K562 (cell line): ENCODE data around the gene CD101. TPM values are rescaled to one million over a fixed set of nuclear protein-coding genes. Genes with fewer than 3 reads are reported as not detected.

Source experiments
- ATAC-seq: fragments of 200-7000 bp; cut with Tn5 transposase; 3 replicates; pipeline ENCODE4 v1.9.1; 2020; ENCODE audit warnings: moderate library complexity
- BruUV-seq: library from RNA; stranded (reverse); fragments of 400-500 nt; replicated peaks from 2 replicates; lab custom pipeline; 2021; lab: Mats Ljungman, UMichigan
- CTCF ChIA-PET: fragments of 300-600 bp; formaldehyde crosslinking; extraction: SDS; loops from one replicate; lab custom pipeline; 2021; ENCODE audit warnings: low intra/inter-chr PET ratio; lab: Yijun Ruan, JAX
- POLR2A ChIA-PET: fragments of 300-600, 350-650 bp; sonication (Branson Sonifier 250); formaldehyde crosslinking; extraction: SDS; loops from one replicate; lab custom pipeline; 2021; ENCODE audit warnings: antibody characterized with exemption, inconsistent platforms; lab: Yijun Ruan, JAX
- DNase-seq, 4 experiments: peaks; one replicate each; pipeline versions ENCODE4 v3.0.0 to v3.0.0-alpha.2; 2011 to 2018; ENCODE audit warnings: low spot score in 3 of 4, mixed read lengths in 3 of 4; ENCODE audit errors: extremely low read depth in 1 of 4
- FAIRE-seq: peaks from 2 replicates; lab custom pipeline; 2011; peaks lifted over from hg19 to GRCh38; lab: Jason Lieb, UNC
- H2AFZ ChIP-seq: 2 replicates; pipeline ENCODE4 v1.6.0; 2011; ENCODE audit warnings: low read depth, low read length, control low read depth, inconsistent platforms
- H3K27ac ChIP-seq: fragments of 200-600 bp; 3 replicates; pipeline ENCODE4 v1.8.0; 2011; ENCODE audit warnings: low read depth, mild to moderate bottlenecking, control low read depth, inconsistent platforms, low read length, moderate library complexity, mixed read lengths; ENCODE audit errors: extremely low read depth
- H3K27me3 ChIP-seq, 2 experiments: fragments of 300-600 bp in 1 of 2; 2 replicates in 1 of 2; 3 replicates in 1 of 2; pipeline versions ENCODE4 v1.6.0 to v1.8.0; 2011; ENCODE audit warnings: inconsistent platforms in 2 of 2, low read length in 2 of 2, mild to moderate bottlenecking in 1 of 2, mixed read lengths in 1 of 2, moderate library complexity in 1 of 2; ENCODE audit not compliant: control insufficient read depth in 2 of 2, insufficient read depth in 2 of 2
- H3K36me3 ChIP-seq: fragments of 300-600 bp; 3 replicates; pipeline ENCODE4 v1.8.0; 2011; ENCODE audit warnings: mild to moderate bottlenecking, low read length, inconsistent platforms; ENCODE audit not compliant: control insufficient read depth, insufficient read depth
- H3K4me1 ChIP-seq, 2 experiments: fragments of 200-600 bp in 1 of 2; replicated peaks in 1 of 2; 2 replicates in 1 of 2; 3 replicates in 1 of 2; pipeline versions ENCODE4 v1.5.1 to v1.8.0; 2011; ENCODE audit warnings: inconsistent platforms in 2 of 2, low read length in 2 of 2, mild to moderate bottlenecking in 1 of 2, mixed read lengths in 1 of 2, moderate library complexity in 1 of 2; ENCODE audit not compliant: control insufficient read depth in 2 of 2, insufficient read depth in 2 of 2
- H3K4me2 ChIP-seq: 2 replicates; pipeline ENCODE4 v1.6.1; 2011; ENCODE audit warnings: low read length, control low read depth, inconsistent platforms, mixed read lengths; ENCODE audit not compliant: insufficient read depth
- H3K4me3 ChIP-seq: fragments of 200-600 bp; sonication (generic), shearing (Covaris generic); 2 replicates; pipeline ENCODE4 v1.5.1; 2016; ENCODE audit warnings: control low read depth, inconsistent platforms
- H3K79me2 ChIP-seq: fragments of 200-600 bp; 3 replicates; pipeline ENCODE4 v1.8.0; 2011; ENCODE audit warnings: low read length, inconsistent platforms; ENCODE audit not compliant: control insufficient read depth, insufficient read depth
- H3K9ac ChIP-seq, 2 experiments: 2 replicates each; pipeline versions ENCODE4 v1.6.0 to v1.6.1; 2011; ENCODE audit warnings: low read depth in 2 of 2, low read length in 2 of 2, control low read depth in 1 of 2, inconsistent platforms in 1 of 2, mild to moderate bottlenecking in 1 of 2, mixed read lengths in 1 of 2; ENCODE audit not compliant: insufficient read depth in 1 of 2
- H3K9me1 ChIP-seq: one replicate; pipeline ENCODE4 v1.6.0; 2011; ENCODE audit warnings: inconsistent platforms, mild to moderate bottlenecking, low read length, moderate library complexity; ENCODE audit not compliant: control insufficient read depth, insufficient read depth
- H3K9me3 ChIP-seq: replicated peaks from 2 replicates; pipeline ENCODE4 v1.5.1; 2011; ENCODE audit warnings: low read depth, low read length, inconsistent platforms; ENCODE audit not compliant: control insufficient read depth, insufficient read depth
- H4K20me1 ChIP-seq: replicated peaks from 2 replicates; pipeline ENCODE4 v1.6.1; 2011; ENCODE audit warnings: low read length, inconsistent platforms, mixed read lengths; ENCODE audit not compliant: control insufficient read depth, insufficient read depth
- BRD9 ChIP-seq: fragments of 450-650 bp; IDR thresholded peaks from 2 replicates; pipeline ENCODE4 v1.6.1; 2018; ENCODE audit warnings: low read depth; ENCODE audit not compliant: partially characterized antibody
- FOSL1 ChIP-seq: fragments of 200-800 bp; sonication (Bioruptor generic); conservative IDR thresholded peaks from 2 replicates; pipeline ENCODE4 v1.6.1; 2016; ENCODE audit warnings: missing genetic modification characterization, missing compliant biosample characterization
- KAT2B ChIP-seq: IDR thresholded peaks from one replicate; pipeline ENCODE4 v1.6.1; 2012; ENCODE audit warnings: low read depth, mild to moderate bottlenecking, control low read depth, inconsistent platforms, low read length, moderate library complexity
- ZNF431 ChIP-seq: sonication (generic); formaldehyde crosslinking; IDR thresholded peaks from 2 replicates; pipeline ENCODE4 v1.8.0; 2022; ENCODE audit warnings: mild to moderate bottlenecking, missing genetic modification reagents
- ZNF57 ChIP-seq: fragments of 450-650 bp; formaldehyde crosslinking; IDR thresholded peaks from 2 replicates; pipeline ENCODE4 v1.4.0; 2020; ENCODE audit warnings: mild to moderate bottlenecking, moderate library complexity
- WGBS: fragments of 100-300 bp; shearing (Covaris generic); methylation state at CpG from one replicate; pipeline ENCODE4 v1.1.6; 2016; ENCODE audit warnings: low coverage, mixed read lengths; ENCODE audit not compliant: insufficient coverage; ENCODE audit errors: missing lambda C conversion rate; 5-methylcytosine and 5-hydroxymethylcytosine counted together
- in situ Hi-C: fragments of 300-500 bp; cut with MboI; formaldehyde crosslinking; loops from 4 replicates; pipeline ENCODE4 v1.15.0; 2018; ENCODE audit warnings: inconsistent platforms, mixed read lengths
- intact Hi-C: fragments of 100-400 bp; cut with micrococcal nuclease; formaldehyde crosslinking; loops from 2 replicates; pipeline ENCODE4 v1.14.2; 2022
- polyA plus RNA-seq, 8 experiments: library from polyadenylated mRNA; depleted of rRNA in 4 of 8; stranded (reverse) in 5 of 8; unstranded in 3 of 8; fragments of >200 nt; fragmentation: Nextera tagmentation in 2 of 8; fragmentation: Illumina TruSeq in 1 of 8; extraction: Ambion mirVana in 2 of 8; extraction: Trizol in 1 of 8; gene quantifications; 2 replicates each; pipeline versions ENCODE4 v1.2.1 to v1.2.3, GENCODE V29; 2011 to 2014; ENCODE audit warnings: inconsistent platforms in 1 of 8, missing spikeins in 1 of 8
- total RNA-seq, 7 experiments: library from RNA; depleted of rRNA in 6 of 7; stranded (reverse); fragments of >200 nt in 6 of 7; fragmentation: Illumina TruSeq in 2 of 7; extraction: Trizol in 2 of 7; gene quantifications; 2 replicates each; pipeline versions ENCODE4 v1.2.1 to v1.2.3, GENCODE V29; 2011 to 2021; ENCODE audit warnings: low replicate concordance in 1 of 7

Gene CD101
- total and polyA plus RNA-seq, 9 of the 15 experiments (the other 6 are each of a cell fraction or from before 2014, with no cell fraction given) = 0.04 to 1.1 (median 0.20) TPM

DNA sequence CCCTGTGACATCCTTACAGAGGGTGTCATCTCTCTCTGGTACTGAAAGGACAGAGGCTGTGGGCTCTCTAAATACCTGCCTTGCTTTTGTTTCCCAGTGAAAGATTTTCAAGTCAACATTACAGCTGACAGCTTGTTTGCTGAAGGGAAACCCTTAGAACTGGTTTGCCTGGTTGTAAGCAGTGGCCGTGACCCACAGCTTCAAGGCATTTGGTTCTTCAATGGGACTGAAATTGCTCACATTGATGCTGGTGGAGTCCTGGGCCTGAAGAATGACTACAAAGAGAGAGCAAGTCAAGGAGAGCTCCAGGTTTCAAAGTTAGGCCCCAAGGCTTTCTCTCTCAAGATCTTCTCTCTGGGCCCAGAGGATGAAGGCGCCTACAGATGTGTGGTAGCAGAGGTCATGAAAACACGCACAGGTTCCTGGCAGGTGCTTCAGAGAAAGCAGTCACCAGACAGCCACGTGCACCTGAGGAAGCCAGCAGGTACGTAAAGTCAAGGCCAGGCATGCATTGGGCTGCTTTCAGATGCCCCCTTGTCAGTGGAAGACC lies 11.8 kb downstream of the CD101 start (continued):
- TF ChIP-seq BRD9 (no peak), ZNF57 (no peak)

DNA sequence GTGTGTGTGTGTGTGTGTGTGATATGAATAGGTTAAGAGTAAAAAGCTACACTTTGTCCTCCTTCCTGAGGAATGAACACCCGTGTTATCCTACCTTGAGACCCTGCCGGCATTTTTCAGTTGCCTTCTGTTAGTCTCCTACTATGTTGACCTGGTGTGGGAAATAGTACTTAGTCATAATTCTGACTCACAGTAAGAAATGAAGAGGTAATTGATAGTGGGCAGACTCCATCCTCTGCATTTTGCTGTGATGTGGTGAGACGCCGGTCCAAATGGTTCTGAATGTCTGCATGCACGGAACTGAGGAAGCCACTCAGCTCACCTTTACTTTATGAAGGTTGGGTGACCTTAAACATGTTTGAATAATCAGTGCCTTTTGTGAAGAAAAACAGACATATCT lies 12.6 kb downstream of the CD101 start:
- 43% methylated on average over 5 of the region's 5 CpGs for WGBS
- no TSS peak for BruUV-seq
- no peak overlapping the region for H3K4me2 ChIP-seq
- TF ChIP-seq FOSL1 (tag) = 0 out of 2 replicates have a peak, but pooled peaks have one; percentile 15
- TF ChIP-seq KAT2B = no peak
- TF ChIP-seq ZNF431 (CRISPR knock-in tag) = no peak
- H3K27me3 ChIP-seq = no peaks in the 10 kb centered on the region
- ChIA-PET POLR2A (interaction anchor here (0.6 kb wide), 1 partner anchor 9 kb away, joined by 5 read pairs; no protein-coding TSS in a partner anchor), CTCF (no interaction called here)
- no peak overlapping the region for H3K4me3 ChIP-seq
- no peaks in the 10 kb centered on the region for H3K79me2 ChIP-seq
- H3K9me1 ChIP-seq = no peaks in the 10 kb centered on the region
- intact Hi-C loops = no loop called here
- ATAC-seq = no peak
- H3K9ac ChIP-seq = no peak overlapping the region
- H3K9me3 ChIP-seq = no peaks in the 10 kb centered on the region
- no peak overlapping the region for H3K27ac ChIP-seq
- no peak for FAIRE-seq
- H4K20me1 ChIP-seq = no peaks in the 10 kb centered on the region
- H2AFZ ChIP-seq = no peak overlapping the region
- H3K36me3 ChIP-seq = no peaks in the 10 kb centered on the region
- in situ Hi-C loops = no loop called here
- DNase-seq = no peak
- H3K4me1 ChIP-seq = no peaks in the 10 kb centered on the region
